HG03045 (cell line): ENCODE results near the gene CIBAR2.

Source experiments
- ATAC-seq: cut with Tn5 transposase; IDR thresholded peaks from one replicate; pipeline ENCODE4 v1.9.1; 2021; ENCODE audit warnings: mild to moderate bottlenecking, moderate library complexity; ENCODE audit not compliant: unreplicated experiment

CIBAR2 gene

GRCh38 chr16:85112364-85112763 lies at the start of gene CIBAR2:
TSS of gene CIBAR2 (minus strand) at chr16:85112472. CDS start at chr16:85112352, 120 bp downstream.
- ATAC-seq: no peak

GRCh38 chr16:85159179-85159980 lies 47.1 kb upstream of the CIBAR2 start:
- no peak for ATAC-seq

- no peak for ATAC-seq
Measured at GRCh38 chr16:85158743-85159178, 46.5 kb upstream of the CIBAR2 start.

- ATAC-seq: no peak
Measured at GRCh38 chr16:85157813-85158742, 45.8 kb upstream of the CIBAR2 start.

GRCh38 chr16:85157372-85157771 lies 45.1 kb upstream of the CIBAR2 start:
- no peak for ATAC-seq

GRCh38 chr16:85156869-85157268 lies 44.6 kb upstream of the CIBAR2 start:
- no peak for ATAC-seq

GRCh38 chr16:85156440-85156839 lies 44.2 kb upstream of the CIBAR2 start:
- ATAC-seq: no peak

GRCh38 chr16:85153656-85154091 lies 41.4 kb upstream of the CIBAR2 start:
- ATAC-seq: no peak

- ATAC-seq: no peak
Measured at GRCh38 chr16:85153046-85153445, 40.8 kb upstream of the CIBAR2 start.

GRCh38 chr16:85152414-85153030 lies 40.2 kb upstream of the CIBAR2 start:
- no peak for ATAC-seq

GRCh38 chr16:85151603-85152413 lies 39.5 kb upstream of the CIBAR2 start:
- no peak for ATAC-seq

GRCh38 chr16:85151079-85151602 lies 38.9 kb upstream of the CIBAR2 start:
- ATAC-seq: no peak

- ATAC-seq: no peak
Measured at GRCh38 chr16:85150331-85150940, 38.2 kb upstream of the CIBAR2 start.

GRCh38 chr16:85149776-85150175 lies 37.5 kb upstream of the CIBAR2 start:
- no peak for ATAC-seq

GRCh38 chr16:85148931-85149330 lies 36.7 kb upstream of the CIBAR2 start:
- no peak for ATAC-seq

GRCh38 chr16:85146922-85147651 lies 34.8 kb upstream of the CIBAR2 start:
- no peak for ATAC-seq

GRCh38 chr16:85146532-85146797 lies 34.2 kb upstream of the CIBAR2 start:
- no peak for ATAC-seq

GRCh38 chr16:85145734-85146531 lies 33.7 kb upstream of the CIBAR2 start:
- no peak for ATAC-seq

GRCh38 chr16:85145188-85145587 lies 32.9 kb upstream of the CIBAR2 start:
- ATAC-seq: no peak
